Skin of body (tissue), 2 donors: ENCODE data around the gene SDK2. TPM values are rescaled to one million over a fixed set of nuclear protein-coding genes. Genes with fewer than 3 reads are reported as not detected.
"Not testable (repeated sequence)": the region's sequence is repeated elsewhere in the genome, so short reads cannot be mapped to it uniquely, and the experiment has no call there.

Experiments
- DNase-seq: peaks from one replicate; lab custom pipeline; 2025; lab: John Stamatoyannopoulos, UW
- total RNA-seq: library from RNA; depleted of rRNA; stranded (reverse); fragments of >200 nt; gene quantifications from one replicate; pipeline ENCODE4 v1.2.3, GENCODE V29; 2014

Gene SDK2
- total RNA-seq, 1 donor from 2014 or later = 1.6 TPM

GRCh38 chr17:73331060-73331459 is 313.2 kb downstream of the SDK2 start:
- no peak for DNase-seq

GRCh38 chr17:73327676-73328075 is 316.6 kb downstream of the SDK2 start:
- no peak for DNase-seq

GRCh38 chr17:73325527-73325842 is 318.8 kb downstream of the SDK2 start:
- peak; percentile 66 for DNase-seq

GRCh38 chr17:73324711-73325526 is 319.3 kb downstream of the SDK2 start:
- DNase-seq = no peak

GRCh38 chr17:73324160-73324475 is 320.1 kb downstream of the SDK2 start:
- peak; percentile 47 for DNase-seq

- no peak for DNase-seq
Measured at GRCh38 chr17:73323409-73324159, 320.7 kb downstream of the SDK2 start.

- DNase-seq = no peak
Measured at GRCh38 chr17:73320601-73321264, 323.5 kb downstream of the SDK2 start.

GRCh38 chr17:73319766-73320165 is 324.5 kb downstream of the SDK2 start:
- no peak for DNase-seq

GRCh38 chr17:73318836-73319235 is 325.4 kb downstream of the SDK2 start:
- no peak for DNase-seq

- no peak for DNase-seq
Measured at GRCh38 chr17:73318427-73318813, 325.8 kb downstream of the SDK2 start.

- no peak for DNase-seq
Measured at GRCh38 chr17:73317513-73318426, 326.5 kb downstream of the SDK2 start.

- DNase-seq = no peak
Measured at GRCh38 chr17:73316919-73317505, 327.2 kb downstream of the SDK2 start.

GRCh38 chr17:73315471-73315870 is 328.8 kb downstream of the SDK2 start:
- DNase-seq = no peak

GRCh38 chr17:73313526-73314127 is 330.6 kb downstream of the SDK2 start:
- no peak for DNase-seq

GRCh38 chr17:73312887-73313286 is 331.4 kb downstream of the SDK2 start:
- not testable (repeated sequence) for DNase-seq

GRCh38 chr17:73311781-73312641 is 332.2 kb downstream of the SDK2 start, which contains the start of gene CDC42EP4:
Gene CDC42EP4, minus strand, starts transcription at chr17:73312001. Its CDS starts 25,501 bp downstream, at chr17:73286500.
- peak; percentile 88 for DNase-seq

GRCh38 chr17:73311428-73311780 is 332.8 kb downstream of the SDK2 start:
- DNase-seq = no peak

- DNase-seq = no peak
Measured at GRCh38 chr17:73309727-73310596, 334.3 kb downstream of the SDK2 start.

GRCh38 chr17:73308959-73309358 is 335.3 kb downstream of the SDK2 start:
- not testable (repeated sequence) for DNase-seq
